NB4 (cell line): ENCODE results near the gene PRSS38.

Source experiments
- DNase-seq: peaks from one replicate; pipeline ENCODE4 v3.0.0; 2010; ENCODE audit warnings: low read depth
- H3K4me3 ChIP-seq: one replicate; pipeline ENCODE4 v1.5.1; 2011; ENCODE audit warnings: mild to moderate bottlenecking, low read depth, low read length, moderate library complexity
- MYC ChIP-seq: IDR thresholded peaks from 2 replicates; pipeline ENCODE4 v1.6.1; 2011; ENCODE audit warnings: low read depth, low read length
- POLR2A ChIP-seq: IDR thresholded peaks from 2 replicates; pipeline ENCODE4 v1.6.1; 2011; ENCODE audit warnings: mild to moderate bottlenecking; ENCODE audit not compliant: insufficient read length; ENCODE audit errors: extremely low read depth
- TF ChIP-seq, protein P1 (sequence below): IDR thresholded peaks from one replicate; pipeline ENCODE4 v1.5.1; 2012; ENCODE audit warnings: low read depth, low read length
- TF ChIP-seq, protein P2 (sequence below): IDR thresholded peaks from 2 replicates; pipeline ENCODE4 v1.6.1; 2011; ENCODE audit warnings: low read depth, low read length

PRSS38 gene

DNA sequence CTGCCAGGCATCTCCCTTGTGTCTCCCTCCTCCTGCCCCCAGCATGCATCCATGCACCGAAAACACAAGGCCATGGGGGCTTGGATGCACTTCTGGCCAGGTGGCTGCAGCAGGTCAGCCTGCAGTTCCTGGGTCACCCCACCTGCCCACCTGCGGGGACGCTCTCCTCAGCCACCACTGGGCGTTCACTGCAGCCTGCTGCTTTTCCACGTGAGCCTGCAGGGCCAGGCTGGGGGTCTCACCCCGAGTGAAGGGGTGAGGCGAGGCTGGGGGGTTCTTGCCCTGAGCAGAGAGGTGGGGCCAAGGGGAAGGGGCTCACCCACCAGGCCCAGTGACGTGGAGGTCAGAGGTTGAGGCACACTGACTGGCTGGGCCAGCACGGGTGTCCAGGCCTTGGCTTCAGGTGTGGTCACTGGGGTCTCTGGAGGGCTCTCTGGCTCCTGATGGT lies 67.6 kb downstream of the PRSS38 start:
- no peak for TF ChIP-seq MYC
- TF ChIP-seq, protein P1, sequence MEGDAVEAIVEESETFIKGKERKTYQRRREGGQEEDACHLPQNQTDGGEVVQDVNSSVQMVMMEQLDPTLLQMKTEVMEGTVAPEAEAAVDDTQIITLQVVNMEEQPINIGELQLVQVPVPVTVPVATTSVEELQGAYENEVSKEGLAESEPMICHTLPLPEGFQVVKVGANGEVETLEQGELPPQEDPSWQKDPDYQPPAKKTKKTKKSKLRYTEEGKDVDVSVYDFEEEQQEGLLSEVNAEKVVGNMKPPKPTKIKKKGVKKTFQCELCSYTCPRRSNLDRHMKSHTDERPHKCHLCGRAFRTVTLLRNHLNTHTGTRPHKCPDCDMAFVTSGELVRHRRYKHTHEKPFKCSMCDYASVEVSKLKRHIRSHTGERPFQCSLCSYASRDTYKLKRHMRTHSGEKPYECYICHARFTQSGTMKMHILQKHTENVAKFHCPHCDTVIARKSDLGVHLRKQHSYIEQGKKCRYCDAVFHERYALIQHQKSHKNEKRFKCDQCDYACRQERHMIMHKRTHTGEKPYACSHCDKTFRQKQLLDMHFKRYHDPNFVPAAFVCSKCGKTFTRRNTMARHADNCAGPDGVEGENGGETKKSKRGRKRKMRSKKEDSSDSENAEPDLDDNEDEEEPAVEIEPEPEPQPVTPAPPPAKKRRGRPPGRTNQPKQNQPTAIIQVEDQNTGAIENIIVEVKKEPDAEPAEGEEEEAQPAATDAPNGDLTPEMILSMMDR = no peak
- TF ChIP-seq, protein P2, sequence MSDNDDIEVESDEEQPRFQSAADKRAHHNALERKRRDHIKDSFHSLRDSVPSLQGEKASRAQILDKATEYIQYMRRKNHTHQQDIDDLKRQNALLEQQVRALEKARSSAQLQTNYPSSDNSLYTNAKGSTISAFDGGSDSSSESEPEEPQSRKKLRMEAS = no peak
- no peak for TF ChIP-seq POLR2A
- H3K4me3 ChIP-seq = no peak overlapping the region
- DNase-seq = no peak

DNA sequence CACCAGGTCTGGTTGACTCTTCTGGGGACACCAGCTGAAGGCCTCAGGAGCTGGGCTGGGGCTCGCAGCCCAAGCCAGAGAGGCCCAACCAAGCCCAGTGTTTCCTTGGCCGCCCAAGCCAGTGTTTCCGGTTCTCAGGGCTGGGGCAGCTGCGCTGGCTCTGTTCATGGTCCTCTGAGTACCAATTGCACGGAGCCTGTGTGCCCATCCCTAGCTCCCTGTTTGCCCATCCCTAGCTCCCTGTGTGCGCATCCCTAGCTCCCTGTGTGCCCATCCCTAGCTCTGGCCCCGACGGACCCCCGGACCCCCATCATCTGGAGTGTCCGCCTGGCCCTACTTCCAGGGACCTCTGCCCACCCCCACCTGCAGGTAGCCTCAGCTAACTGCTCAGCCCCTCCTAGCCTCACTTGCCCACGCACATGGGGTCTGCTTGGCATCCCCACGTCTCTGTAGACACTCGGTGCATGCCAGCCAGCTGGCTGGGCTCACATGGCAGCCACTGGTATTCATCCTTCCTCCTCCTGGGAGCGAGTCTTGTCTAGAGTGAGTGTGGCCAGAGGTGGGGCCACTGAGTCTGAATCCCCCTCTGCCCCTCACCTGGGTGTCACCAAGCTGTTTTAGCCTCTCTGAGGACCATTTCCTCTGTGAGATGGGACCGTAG lies 68.3 kb downstream of the PRSS38 start:
- no peak overlapping the region for H3K4me3 ChIP-seq
- no peak for TF ChIP-seq POLR2A
- TF ChIP-seq, protein P2 = no peak
- no peak for TF ChIP-seq MYC
- TF ChIP-seq, protein P1 = no peak
- DNase-seq = no peak

DNA sequence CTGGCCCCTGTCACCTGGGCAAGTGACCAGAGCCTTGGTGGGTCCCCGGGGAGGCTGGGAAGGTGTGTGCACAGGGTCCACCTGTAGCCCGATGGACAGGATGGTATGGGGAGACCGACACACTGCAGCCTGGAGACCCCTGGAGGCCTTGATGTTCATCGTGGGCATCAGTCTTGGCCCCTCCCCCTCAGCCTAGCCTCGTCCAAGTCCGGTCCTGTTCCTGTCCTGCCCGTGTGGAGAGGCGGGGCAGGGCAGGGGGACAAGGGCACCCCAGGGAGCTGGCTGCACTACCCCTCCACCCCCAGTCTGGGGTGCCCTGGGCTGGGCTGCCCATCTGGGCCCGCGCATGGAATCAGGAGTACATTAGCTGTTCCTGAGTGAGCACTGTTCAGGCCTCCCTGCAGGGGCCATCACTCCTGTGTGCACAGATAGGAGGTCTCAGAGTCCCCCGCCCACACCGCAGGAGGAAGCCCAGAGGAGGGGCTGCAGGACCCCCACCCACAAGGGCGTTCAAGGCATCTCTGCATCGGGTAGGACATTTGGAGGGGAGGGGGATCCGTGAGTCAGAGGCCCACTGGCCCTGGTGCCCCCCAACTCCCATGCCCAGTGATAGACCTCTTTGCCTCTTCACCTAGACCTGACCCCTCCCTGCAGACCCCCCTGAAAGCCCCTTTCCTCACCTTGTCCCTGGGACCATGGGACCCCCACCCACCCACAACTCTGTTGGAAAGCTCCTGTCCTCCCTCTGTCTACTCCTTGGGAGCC lies 69.1 kb downstream of the PRSS38 start:
- no peak for DNase-seq
- TF ChIP-seq, protein P2 = no peak
- no peak for TF ChIP-seq POLR2A
- no peak for TF ChIP-seq MYC
- H3K4me3 ChIP-seq = no peak overlapping the region

DNA sequence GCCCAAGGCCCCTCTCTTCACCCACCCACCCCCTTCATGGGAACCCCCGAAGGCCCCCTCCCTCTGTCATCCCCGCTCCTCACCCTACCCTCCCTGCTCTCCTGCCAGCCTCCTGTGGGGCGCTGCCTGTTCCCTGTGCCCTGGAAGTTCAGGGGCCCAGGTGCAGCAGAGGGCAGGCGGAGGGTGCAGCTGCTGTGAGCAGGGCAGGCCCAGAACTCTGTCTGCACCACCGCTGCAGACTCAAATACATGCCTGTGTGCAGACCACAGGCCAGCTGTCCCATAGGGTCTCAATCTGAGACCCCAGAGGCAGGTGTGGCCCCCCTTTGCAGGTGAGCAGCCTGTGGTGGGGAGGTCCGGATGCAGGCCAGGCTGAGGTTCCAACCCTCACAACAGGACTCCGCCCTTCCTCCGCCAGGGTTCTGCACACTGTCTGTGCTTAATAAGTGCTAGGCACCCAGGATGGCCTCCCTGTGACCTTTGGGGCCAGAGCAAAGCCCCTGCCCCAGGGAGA lies 69.7 kb downstream of the PRSS38 start:
- TF ChIP-seq POLR2A (no peak), MYC (no peak)
- TF ChIP-seq, protein P1 = no peak
- TF ChIP-seq, protein P2 = no peak
- no peak for DNase-seq
- H3K4me3 ChIP-seq = no peak overlapping the region

DNA sequence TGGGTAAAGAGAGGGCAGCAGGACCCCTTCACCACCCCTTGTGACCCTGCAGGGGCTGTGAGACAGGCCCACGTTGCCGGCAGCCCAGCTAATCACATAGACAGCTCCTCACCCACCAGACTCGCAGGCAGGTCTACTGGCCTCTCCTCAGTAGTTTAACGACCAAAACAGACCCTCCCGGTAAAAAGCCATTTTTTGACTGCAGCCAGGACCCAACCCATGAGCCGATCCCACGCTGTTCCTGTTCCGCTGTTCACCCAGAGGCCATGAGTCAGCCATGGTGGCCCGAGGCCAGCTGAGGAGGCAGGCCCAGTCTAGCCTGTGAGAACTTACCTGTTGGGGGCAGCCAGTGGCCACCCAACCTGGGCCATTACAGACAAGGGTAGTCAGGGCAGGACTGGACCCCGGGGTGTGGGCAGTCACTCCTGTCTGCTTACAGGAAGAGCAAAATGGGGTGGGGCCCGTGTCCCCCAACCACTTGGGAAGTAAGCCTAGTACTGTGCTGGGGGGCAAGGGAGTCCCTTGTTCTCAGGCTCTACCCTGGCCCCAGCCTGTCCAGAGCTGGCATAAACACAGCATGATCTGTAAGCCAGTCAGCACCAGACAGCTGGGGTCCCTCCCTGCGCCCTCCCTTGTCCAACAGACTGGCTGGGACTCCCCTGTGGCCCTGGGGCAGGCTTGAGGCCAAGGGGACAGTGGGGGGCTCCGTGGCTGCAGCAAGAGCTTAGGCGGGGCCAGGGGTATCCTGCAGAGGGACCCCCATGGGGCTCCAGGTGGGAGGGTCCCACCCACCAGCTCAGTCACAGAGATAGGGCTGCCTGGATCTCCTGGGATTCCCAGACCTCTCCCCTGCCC lies 70.4 kb downstream of the PRSS38 start:
- no peak overlapping the region for H3K4me3 ChIP-seq
- DNase-seq = no peak
- TF ChIP-seq MYC = no peak

DNA sequence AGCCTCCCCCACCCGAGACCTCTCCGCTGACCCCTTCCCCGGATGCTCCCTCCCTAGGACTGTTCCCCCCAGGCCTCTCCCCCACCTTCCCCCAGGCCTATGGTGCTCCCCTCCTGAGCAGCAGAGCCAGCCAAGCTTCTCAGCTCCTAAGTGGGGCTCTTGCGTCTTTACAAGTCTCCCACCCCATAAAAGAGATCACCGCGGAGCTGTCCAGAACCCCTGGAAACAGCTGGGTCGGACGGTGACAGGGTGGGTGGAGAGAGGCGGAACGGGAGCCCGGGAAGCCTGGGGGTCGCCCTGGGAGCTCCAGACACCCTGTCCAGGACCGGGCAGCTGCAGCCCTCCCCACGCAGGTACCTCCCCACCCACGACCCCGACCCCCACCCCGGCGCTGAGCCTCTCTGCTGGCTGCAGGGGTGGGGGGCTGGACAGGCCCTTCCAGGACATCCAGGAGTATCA lies 71.1 kb downstream of the PRSS38 start:
- no peak for TF ChIP-seq MYC
- TF ChIP-seq, protein P2 = no peak
- TF ChIP-seq, protein P1 = no peak
- TF ChIP-seq POLR2A = no peak
- no peak for DNase-seq
- H3K4me3 ChIP-seq = no peak overlapping the region
